Globus pallidus (tissue), 1 donor: ENCODE measurements around the gene PAGR1.
"Not testable (repeated sequence)": the region's sequence is repeated elsewhere in the genome, so short reads cannot be mapped to it uniquely, and the experiment has no call there.

ENCODE experiments used
- DNase-seq: peaks from one replicate; pipeline ENCODE4 v3.0.0-alpha.2; 2015; ENCODE audit warnings: low spot score

The PAGR1 gene

GRCh38 chr16:29868396-29869009 lies 52.6 kb downstream of the PAGR1 start:
- DNase-seq: no peak

- DNase-seq: not testable (repeated sequence)
Observed at GRCh38 chr16:29869067-29869466, 53.1 kb downstream of the PAGR1 start.
